ENCODE data around the gene TXK.

Gene TXK

GRCh38 chr4:48133669-48134068 lies 381 bp downstream of the TXK start:
- DNase-seq, result no peak

- no peak for DNase-seq
Measured at GRCh38 chr4:48131736-48132135, 2.3 kb downstream of the TXK start.

- no peak for DNase-seq
Measured at GRCh38 chr4:48130100-48130499, 4.0 kb downstream of the TXK start.

- DNase-seq, result peak; percentile 79
Measured at GRCh38 chr4:48129307-48130014, 4.6 kb downstream of the TXK start.

GRCh38 chr4:48127682-48128404 lies 6.2 kb downstream of the TXK start:
- peak; percentile 79 for DNase-seq

- no peak for DNase-seq
Measured at GRCh38 chr4:48127231-48127630, 6.8 kb downstream of the TXK start.

GRCh38 chr4:48126621-48127020 lies 7.4 kb downstream of the TXK start:
- DNase-seq, result no peak

- no peak for DNase-seq
Measured at GRCh38 chr4:48124870-48125269, 9.2 kb downstream of the TXK start.

GRCh38 chr4:48122756-48123155 lies 11.3 kb downstream of the TXK start:
- DNase-seq, result no peak

GRCh38 chr4:48121180-48121579 lies 12.9 kb downstream of the TXK start:
- no peak for DNase-seq

GRCh38 chr4:48120132-48120531 lies 13.9 kb downstream of the TXK start:
- DNase-seq, result no peak

GRCh38 chr4:48119646-48120045 lies 14.4 kb downstream of the TXK start:
- no peak for DNase-seq

- DNase-seq, result no peak
Measured at GRCh38 chr4:48118081-48118480, 16.0 kb downstream of the TXK start.

GRCh38 chr4:48116582-48116981 lies 17.5 kb downstream of the TXK start:
- no peak for DNase-seq

GRCh38 chr4:48114412-48114811 lies 19.6 kb downstream of the TXK start:
- no peak for DNase-seq

- DNase-seq, result no peak
Measured at GRCh38 chr4:48112017-48112667, 21.9 kb downstream of the TXK start.

- no peak for DNase-seq
Measured at GRCh38 chr4:48110452-48110978, 23.5 kb downstream of the TXK start.

- DNase-seq, result peak; percentile 8
Measured at GRCh38 chr4:48109413-48110263, 24.4 kb downstream of the TXK start.

GRCh38 chr4:48108309-48109073 lies 25.6 kb downstream of the TXK start:
- DNase-seq, result no peak

- no peak for DNase-seq
Measured at GRCh38 chr4:48105230-48105629, 28.8 kb downstream of the TXK start.

- no peak for DNase-seq
Measured at GRCh38 chr4:48103483-48104139, 30.4 kb downstream of the TXK start.

- DNase-seq, result no peak
Measured at GRCh38 chr4:48102303-48102702, 31.7 kb downstream of the TXK start.
